WTC11 (cell line): ENCODE data around the gene MYH16. TPM values are rescaled to one million over a fixed set of nuclear protein-coding genes. Genes with fewer than 3 reads are reported as not detected.

Source experiments
- ATAC-seq: fragments of 200-7000 bp; cut with Tn5 transposase; 2 replicates; pipeline ENCODE4 v1.10.0; 2021; ENCODE audit warnings: mild to moderate bottlenecking, moderate library complexity
- CTCF ChIA-PET: fragments of 300-600 bp; sonication (Branson Sonifier 250); formaldehyde crosslinking; loops from one replicate; lab custom pipeline; 2021; ENCODE audit warnings: antibody characterized with exemption; lab: Charles Lee
- POLR2A ChIA-PET: fragments of 350-600 bp; sonication (Branson Sonifier 250); formaldehyde crosslinking; loops from one replicate; lab custom pipeline; 2021; ENCODE audit warnings: antibody characterized with exemption; lab: Charles Lee
- DNase-seq: peaks from one replicate; pipeline ENCODE4 v3.0.0; 2021; ENCODE audit warnings: low spot score
- H3K27ac Mint-ChIP-seq: 2 replicates; pipeline ENCODE4 v1.8.0; 2021; ENCODE audit warnings: mixed read lengths
- H3K27me3 Mint-ChIP-seq: 2 replicates; pipeline ENCODE4 v1.8.0; 2021; ENCODE audit warnings: low read depth, mild to moderate bottlenecking, moderate library complexity, mixed read lengths
- H3K36me3 Mint-ChIP-seq: 2 replicates; pipeline ENCODE4 v1.8.0; 2021; ENCODE audit warnings: mixed read lengths
- H3K4me1 Mint-ChIP-seq: 2 replicates; pipeline ENCODE4 v1.8.0; 2022; ENCODE audit warnings: mixed read lengths
- H3K4me3 Mint-ChIP-seq: 2 replicates; pipeline ENCODE4 v1.8.0; 2021; ENCODE audit warnings: mild to moderate bottlenecking, moderate library complexity, mixed read lengths
- H3K9me3 Mint-ChIP-seq: 2 replicates; pipeline ENCODE4 v1.8.0; 2021; ENCODE audit warnings: mixed read lengths
- HMGA2 ChIP-seq: fragments of 250-450 bp; sonication (Bioruptor Pico); IDR thresholded peaks from 2 replicates; pipeline ENCODE4 v1.4.0; 2021; ENCODE audit warnings: mild to moderate bottlenecking, moderate library complexity
- JUN ChIP-seq: sonication (generic); formaldehyde crosslinking; IDR thresholded peaks from 2 replicates; pipeline ENCODE4 v1.8.0; 2023; ENCODE audit warnings: mild to moderate bottlenecking, missing genetic modification reagents
- MXD4 ChIP-seq: fragments of 250-450 bp; sonication (Bioruptor Pico); IDR thresholded peaks from 2 replicates; pipeline ENCODE4 v1.8.0; 2021; ENCODE audit warnings: mild to moderate bottlenecking, moderate library complexity, borderline replicate concordance
- NFATC4 ChIP-seq: fragments of 250-450 bp; sonication (Bioruptor Pico); IDR thresholded peaks from 2 replicates; pipeline ENCODE4 v1.9.0; 2021; ENCODE audit warnings: mild to moderate bottlenecking
- OVOL2 ChIP-seq: fragments of 250-450 bp; sonication (Bioruptor Pico); IDR thresholded peaks from 2 replicates; pipeline ENCODE4 v1.9.0; 2021; ENCODE audit warnings: mild to moderate bottlenecking, borderline replicate concordance
- SP1 ChIP-seq: sonication (generic); formaldehyde crosslinking; conservative IDR thresholded peaks from 2 replicates; pipeline ENCODE4 v1.8.1; 2022; ENCODE audit warnings: missing genetic modification reagents
- ZBTB21 ChIP-seq: sonication (generic); formaldehyde crosslinking; IDR thresholded peaks from 2 replicates; pipeline ENCODE4 v1.8.1; 2023; ENCODE audit warnings: mild to moderate bottlenecking, missing genetic modification reagents, borderline replicate concordance
- ZNF232 ChIP-seq: sonication (generic); formaldehyde crosslinking; IDR thresholded peaks from 2 replicates; pipeline ENCODE4 v1.8.0; 2022; ENCODE audit warnings: mild to moderate bottlenecking, missing genetic modification reagents
- total RNA-seq: library from RNA; stranded (reverse); gene quantifications from 3 replicates; pipeline ENCODE4 v1.2.3, GENCODE V29; 2021
- TF ChIP-seq, protein P1 (sequence below): fragments of 250-450 bp; sonication (Bioruptor Pico); IDR thresholded peaks from 2 replicates; pipeline ENCODE4 v1.9.0; 2021; ENCODE audit warnings: mild to moderate bottlenecking, borderline replicate concordance
- TF ChIP-seq, protein P2 (sequence below): sonication (generic); formaldehyde crosslinking; IDR thresholded peaks from 2 replicates; pipeline ENCODE4 v1.8.1; 2023; ENCODE audit warnings: mild to moderate bottlenecking, missing genetic modification reagents
- TF ChIP-seq, protein P3 (sequence below): sonication (generic); formaldehyde crosslinking; IDR thresholded peaks from 2 replicates; pipeline ENCODE4 v1.8.1; 2023; ENCODE audit warnings: mild to moderate bottlenecking, missing genetic modification reagents, moderate library complexity
- TF ChIP-seq, protein P4 (sequence below): fragments of 250-450 bp; sonication (Bioruptor Pico); IDR thresholded peaks from 2 replicates; pipeline ENCODE4 v1.9.0; 2021; ENCODE audit warnings: mild to moderate bottlenecking
- TF ChIP-seq, protein P5 (sequence below): fragments of 250-450 bp; sonication (Bioruptor Pico); conservative IDR thresholded peaks from 2 replicates; pipeline ENCODE4 v1.9.0; 2021; ENCODE audit warnings: mild to moderate bottlenecking
- TF ChIP-seq, protein P6 (sequence below): sonication (generic); formaldehyde crosslinking; IDR thresholded peaks from 2 replicates; pipeline ENCODE4 v1.8.1; 2023; ENCODE audit warnings: mild to moderate bottlenecking, missing genetic modification reagents, moderate library complexity
- TF ChIP-seq, protein P7 (sequence below): sonication (generic); formaldehyde crosslinking; conservative IDR thresholded peaks from 2 replicates; pipeline ENCODE4 v1.8.1; 2023; ENCODE audit warnings: mild to moderate bottlenecking, low read depth, missing genetic modification reagents, moderate library complexity
- TF ChIP-seq, protein P8 (sequence below): sonication (generic); formaldehyde crosslinking; IDR thresholded peaks from 2 replicates; pipeline ENCODE4 v1.8.1; 2023; ENCODE audit warnings: mild to moderate bottlenecking, missing genetic modification reagents
- TF ChIP-seq, protein P9 (sequence below): sonication (generic); formaldehyde crosslinking; IDR thresholded peaks from 2 replicates; pipeline ENCODE4 v1.8.1; 2022; ENCODE audit warnings: mild to moderate bottlenecking, missing genetic modification reagents, moderate library complexity, borderline replicate concordance
- TF ChIP-seq, protein P10 (sequence below): sonication (generic); formaldehyde crosslinking; IDR thresholded peaks from 2 replicates; pipeline ENCODE4 v1.8.1; 2022; ENCODE audit warnings: low read depth, mild to moderate bottlenecking, moderate library complexity, missing genetic modification reagents, borderline replicate concordance

MYH16 gene
- total RNA-seq, 1 experiment from 2014 or later: not detected

DNA sequence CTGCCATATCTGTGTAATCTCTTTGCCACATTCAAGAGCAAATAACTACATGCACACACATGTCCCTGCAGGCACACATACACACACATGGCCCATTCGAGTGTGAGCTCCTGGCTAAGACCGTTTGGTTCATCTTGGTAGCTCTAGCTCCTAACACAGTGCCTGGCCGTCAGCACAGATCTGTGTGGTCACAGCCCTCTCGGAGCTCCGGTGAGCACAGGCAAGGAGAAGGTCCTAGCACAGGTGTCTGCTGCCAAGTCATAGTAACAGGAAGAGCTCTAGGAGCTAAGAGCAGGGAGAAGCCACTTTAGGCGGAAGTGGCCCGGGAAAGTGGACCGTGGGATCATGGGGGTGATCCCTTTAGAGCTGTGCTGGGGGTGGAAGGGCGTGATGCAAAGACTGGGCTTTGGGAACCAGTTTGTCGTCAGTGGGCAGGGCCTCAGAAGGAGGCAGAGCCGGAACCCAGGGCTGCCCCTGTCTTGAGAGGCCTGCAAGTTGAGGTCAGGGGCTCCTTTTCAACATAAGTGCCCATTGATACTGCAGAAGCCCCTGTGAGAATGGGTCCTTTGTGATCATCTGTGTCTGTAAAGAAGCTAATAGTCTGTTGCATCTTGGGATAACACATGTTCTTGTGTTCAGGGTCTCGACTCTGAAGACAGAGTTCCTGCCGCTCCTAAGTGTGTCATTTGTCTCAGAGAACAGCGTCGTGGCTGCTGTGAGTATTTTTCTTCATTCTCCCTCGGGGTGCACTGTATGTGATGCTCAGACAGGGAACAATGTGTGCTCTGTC is 85.3 kb downstream of the MYH16 start:
- DNase-seq (no peak), ATAC-seq (no peak)
- Mint-ChIP-seq H3K27ac (peak overlapping the region; percentile 7; the same call in 1 of the 2 replicates), H3K4me3 (no peak overlapping the region), H3K4me1 (no peaks in the 10 kb centered on the region), H3K9me3 (no peaks in the 10 kb centered on the region), H3K36me3 (peaks cover 37% of the 10 kb centered on the region), H3K27me3 (no peaks in the 10 kb centered on the region)
- ChIA-PET CTCF (no interaction called here), POLR2A (no interaction called here)
- TF ChIP-seq, protein P1, sequence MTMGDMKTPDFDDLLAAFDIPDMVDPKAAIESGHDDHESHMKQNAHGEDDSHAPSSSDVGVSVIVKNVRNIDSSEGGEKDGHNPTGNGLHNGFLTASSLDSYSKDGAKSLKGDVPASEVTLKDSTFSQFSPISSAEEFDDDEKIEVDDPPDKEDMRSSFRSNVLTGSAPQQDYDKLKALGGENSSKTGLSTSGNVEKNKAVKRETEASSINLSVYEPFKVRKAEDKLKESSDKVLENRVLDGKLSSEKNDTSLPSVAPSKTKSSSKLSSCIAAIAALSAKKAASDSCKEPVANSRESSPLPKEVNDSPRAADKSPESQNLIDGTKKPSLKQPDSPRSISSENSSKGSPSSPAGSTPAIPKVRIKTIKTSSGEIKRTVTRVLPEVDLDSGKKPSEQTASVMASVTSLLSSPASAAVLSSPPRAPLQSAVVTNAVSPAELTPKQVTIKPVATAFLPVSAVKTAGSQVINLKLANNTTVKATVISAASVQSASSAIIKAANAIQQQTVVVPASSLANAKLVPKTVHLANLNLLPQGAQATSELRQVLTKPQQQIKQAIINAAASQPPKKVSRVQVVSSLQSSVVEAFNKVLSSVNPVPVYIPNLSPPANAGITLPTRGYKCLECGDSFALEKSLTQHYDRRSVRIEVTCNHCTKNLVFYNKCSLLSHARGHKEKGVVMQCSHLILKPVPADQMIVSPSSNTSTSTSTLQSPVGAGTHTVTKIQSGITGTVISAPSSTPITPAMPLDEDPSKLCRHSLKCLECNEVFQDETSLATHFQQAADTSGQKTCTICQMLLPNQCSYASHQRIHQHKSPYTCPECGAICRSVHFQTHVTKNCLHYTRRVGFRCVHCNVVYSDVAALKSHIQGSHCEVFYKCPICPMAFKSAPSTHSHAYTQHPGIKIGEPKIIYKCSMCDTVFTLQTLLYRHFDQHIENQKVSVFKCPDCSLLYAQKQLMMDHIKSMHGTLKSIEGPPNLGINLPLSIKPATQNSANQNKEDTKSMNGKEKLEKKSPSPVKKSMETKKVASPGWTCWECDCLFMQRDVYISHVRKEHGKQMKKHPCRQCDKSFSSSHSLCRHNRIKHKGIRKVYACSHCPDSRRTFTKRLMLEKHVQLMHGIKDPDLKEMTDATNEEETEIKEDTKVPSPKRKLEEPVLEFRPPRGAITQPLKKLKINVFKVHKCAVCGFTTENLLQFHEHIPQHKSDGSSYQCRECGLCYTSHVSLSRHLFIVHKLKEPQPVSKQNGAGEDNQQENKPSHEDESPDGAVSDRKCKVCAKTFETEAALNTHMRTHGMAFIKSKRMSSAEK: no peak
- TF ChIP-seq, protein P2, sequence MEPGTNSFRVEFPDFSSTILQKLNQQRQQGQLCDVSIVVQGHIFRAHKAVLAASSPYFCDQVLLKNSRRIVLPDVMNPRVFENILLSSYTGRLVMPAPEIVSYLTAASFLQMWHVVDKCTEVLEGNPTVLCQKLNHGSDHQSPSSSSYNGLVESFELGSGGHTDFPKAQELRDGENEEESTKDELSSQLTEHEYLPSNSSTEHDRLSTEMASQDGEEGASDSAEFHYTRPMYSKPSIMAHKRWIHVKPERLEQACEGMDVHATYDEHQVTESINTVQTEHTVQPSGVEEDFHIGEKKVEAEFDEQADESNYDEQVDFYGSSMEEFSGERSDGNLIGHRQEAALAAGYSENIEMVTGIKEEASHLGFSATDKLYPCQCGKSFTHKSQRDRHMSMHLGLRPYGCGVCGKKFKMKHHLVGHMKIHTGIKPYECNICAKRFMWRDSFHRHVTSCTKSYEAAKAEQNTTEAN (CRISPR knock-in tag): no peak
- TF ChIP-seq, protein P3, sequence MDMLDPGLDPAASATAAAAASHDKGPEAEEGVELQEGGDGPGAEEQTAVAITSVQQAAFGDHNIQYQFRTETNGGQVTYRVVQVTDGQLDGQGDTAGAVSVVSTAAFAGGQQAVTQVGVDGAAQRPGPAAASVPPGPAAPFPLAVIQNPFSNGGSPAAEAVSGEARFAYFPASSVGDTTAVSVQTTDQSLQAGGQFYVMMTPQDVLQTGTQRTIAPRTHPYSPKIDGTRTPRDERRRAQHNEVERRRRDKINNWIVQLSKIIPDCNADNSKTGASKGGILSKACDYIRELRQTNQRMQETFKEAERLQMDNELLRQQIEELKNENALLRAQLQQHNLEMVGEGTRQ (CRISPR knock-in tag): no peak
- TF ChIP-seq NFATC4 (CRISPR knock-in tag) (no peak), ZBTB21 (CRISPR knock-in tag) (no peak), MXD4 (no peak), OVOL2 (CRISPR knock-in tag) (no peak), ZNF232 (CRISPR knock-in tag) (no peak), SP1 (no peak), HMGA2 (no peak), JUN (CRISPR knock-in tag) (no peak)
- TF ChIP-seq, protein P4, sequence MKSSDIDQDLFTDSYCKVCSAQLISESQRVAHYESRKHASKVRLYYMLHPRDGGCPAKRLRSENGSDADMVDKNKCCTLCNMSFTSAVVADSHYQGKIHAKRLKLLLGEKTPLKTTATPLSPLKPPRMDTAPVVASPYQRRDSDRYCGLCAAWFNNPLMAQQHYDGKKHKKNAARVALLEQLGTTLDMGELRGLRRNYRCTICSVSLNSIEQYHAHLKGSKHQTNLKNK (CRISPR knock-in tag): no peak
- TF ChIP-seq, protein P5, sequence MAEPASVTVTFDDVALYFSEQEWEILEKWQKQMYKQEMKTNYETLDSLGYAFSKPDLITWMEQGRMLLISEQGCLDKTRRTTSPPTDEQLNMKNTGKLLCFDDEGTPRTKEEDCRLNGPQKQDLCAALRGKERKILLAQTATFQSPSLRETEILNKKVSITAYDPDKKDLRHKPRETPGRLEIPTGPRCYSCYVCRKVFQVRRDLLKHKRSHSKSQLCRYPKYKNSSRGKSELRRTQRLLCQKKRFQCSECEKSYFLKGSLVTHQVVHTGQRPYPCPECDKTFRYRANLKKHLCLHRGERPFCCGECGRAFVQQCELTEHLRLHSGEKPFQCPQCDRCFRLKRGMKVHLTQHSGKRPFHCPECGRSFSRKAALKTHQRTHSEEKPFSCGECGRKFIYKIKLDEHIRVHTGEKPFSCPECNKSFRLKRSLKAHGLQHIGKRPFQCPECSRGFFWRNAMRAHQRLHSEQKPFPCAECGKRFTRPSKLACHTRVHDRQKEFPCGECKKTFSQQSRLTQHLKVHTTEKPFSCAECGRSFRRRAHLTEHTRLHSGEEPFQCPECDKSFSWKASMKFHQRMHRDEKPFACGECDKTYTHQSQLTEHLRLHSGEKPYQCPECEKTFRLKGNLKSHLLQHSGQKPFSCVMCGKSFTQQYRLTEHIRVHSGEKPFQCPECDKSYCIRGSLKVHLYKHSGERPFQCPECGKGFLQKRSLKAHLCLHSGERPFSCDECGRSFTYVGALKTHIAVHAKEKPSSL (CRISPR knock-in tag): no peak
- TF ChIP-seq, protein P6, sequence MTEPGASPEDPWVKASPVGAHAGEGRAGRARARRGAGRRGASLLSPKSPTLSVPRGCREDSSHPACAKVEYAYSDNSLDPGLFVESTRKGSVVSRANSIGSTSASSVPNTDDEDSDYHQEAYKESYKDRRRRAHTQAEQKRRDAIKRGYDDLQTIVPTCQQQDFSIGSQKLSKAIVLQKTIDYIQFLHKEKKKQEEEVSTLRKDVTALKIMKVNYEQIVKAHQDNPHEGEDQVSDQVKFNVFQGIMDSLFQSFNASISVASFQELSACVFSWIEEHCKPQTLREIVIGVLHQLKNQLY (CRISPR knock-in tag): no peak
- TF ChIP-seq, protein P7, sequence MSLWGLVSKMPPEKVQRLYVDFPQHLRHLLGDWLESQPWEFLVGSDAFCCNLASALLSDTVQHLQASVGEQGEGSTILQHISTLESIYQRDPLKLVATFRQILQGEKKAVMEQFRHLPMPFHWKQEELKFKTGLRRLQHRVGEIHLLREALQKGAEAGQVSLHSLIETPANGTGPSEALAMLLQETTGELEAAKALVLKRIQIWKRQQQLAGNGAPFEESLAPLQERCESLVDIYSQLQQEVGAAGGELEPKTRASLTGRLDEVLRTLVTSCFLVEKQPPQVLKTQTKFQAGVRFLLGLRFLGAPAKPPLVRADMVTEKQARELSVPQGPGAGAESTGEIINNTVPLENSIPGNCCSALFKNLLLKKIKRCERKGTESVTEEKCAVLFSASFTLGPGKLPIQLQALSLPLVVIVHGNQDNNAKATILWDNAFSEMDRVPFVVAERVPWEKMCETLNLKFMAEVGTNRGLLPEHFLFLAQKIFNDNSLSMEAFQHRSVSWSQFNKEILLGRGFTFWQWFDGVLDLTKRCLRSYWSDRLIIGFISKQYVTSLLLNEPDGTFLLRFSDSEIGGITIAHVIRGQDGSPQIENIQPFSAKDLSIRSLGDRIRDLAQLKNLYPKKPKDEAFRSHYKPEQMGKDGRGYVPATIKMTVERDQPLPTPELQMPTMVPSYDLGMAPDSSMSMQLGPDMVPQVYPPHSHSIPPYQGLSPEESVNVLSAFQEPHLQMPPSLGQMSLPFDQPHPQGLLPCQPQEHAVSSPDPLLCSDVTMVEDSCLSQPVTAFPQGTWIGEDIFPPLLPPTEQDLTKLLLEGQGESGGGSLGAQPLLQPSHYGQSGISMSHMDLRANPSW (CRISPR knock-in tag): no peak
- TF ChIP-seq, protein P8, sequence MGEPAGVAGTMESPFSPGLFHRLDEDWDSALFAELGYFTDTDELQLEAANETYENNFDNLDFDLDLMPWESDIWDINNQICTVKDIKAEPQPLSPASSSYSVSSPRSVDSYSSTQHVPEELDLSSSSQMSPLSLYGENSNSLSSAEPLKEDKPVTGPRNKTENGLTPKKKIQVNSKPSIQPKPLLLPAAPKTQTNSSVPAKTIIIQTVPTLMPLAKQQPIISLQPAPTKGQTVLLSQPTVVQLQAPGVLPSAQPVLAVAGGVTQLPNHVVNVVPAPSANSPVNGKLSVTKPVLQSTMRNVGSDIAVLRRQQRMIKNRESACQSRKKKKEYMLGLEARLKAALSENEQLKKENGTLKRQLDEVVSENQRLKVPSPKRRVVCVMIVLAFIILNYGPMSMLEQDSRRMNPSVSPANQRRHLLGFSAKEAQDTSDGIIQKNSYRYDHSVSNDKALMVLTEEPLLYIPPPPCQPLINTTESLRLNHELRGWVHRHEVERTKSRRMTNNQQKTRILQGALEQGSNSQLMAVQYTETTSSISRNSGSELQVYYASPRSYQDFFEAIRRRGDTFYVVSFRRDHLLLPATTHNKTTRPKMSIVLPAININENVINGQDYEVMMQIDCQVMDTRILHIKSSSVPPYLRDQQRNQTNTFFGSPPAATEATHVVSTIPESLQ (CRISPR knock-in tag): no peak
- TF ChIP-seq, protein P9, sequence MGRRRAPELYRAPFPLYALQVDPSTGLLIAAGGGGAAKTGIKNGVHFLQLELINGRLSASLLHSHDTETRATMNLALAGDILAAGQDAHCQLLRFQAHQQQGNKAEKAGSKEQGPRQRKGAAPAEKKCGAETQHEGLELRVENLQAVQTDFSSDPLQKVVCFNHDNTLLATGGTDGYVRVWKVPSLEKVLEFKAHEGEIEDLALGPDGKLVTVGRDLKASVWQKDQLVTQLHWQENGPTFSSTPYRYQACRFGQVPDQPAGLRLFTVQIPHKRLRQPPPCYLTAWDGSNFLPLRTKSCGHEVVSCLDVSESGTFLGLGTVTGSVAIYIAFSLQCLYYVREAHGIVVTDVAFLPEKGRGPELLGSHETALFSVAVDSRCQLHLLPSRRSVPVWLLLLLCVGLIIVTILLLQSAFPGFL (CRISPR knock-in tag): no peak
- TF ChIP-seq, protein P10, sequence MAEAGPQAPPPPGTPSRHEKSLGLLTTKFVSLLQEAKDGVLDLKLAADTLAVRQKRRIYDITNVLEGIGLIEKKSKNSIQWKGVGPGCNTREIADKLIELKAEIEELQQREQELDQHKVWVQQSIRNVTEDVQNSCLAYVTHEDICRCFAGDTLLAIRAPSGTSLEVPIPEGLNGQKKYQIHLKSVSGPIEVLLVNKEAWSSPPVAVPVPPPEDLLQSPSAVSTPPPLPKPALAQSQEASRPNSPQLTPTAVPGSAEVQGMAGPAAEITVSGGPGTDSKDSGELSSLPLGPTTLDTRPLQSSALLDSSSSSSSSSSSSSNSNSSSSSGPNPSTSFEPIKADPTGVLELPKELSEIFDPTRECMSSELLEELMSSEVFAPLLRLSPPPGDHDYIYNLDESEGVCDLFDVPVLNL (CRISPR knock-in tag): no peak
